K562 (cell line): ENCODE results near the gene HS2ST1. TPM values are rescaled to one million over a fixed set of nuclear protein-coding genes. Genes with fewer than 3 reads are reported as not detected.

ENCODE experiments used
- ASH1L ChIP-seq: fragments of 450-650 bp; IDR thresholded peaks from 2 replicates; pipeline ENCODE4 v1.6.1; 2018; ENCODE audit warnings: borderline replicate concordance, mild to moderate bottlenecking, low read depth; ENCODE audit not compliant: partially characterized antibody
- BRF1 ChIP-seq: IDR thresholded peaks from 3 replicates; pipeline ENCODE4 v1.6.1; 2011; ENCODE audit warnings: borderline replicate concordance, mild to moderate bottlenecking; ENCODE audit not compliant: insufficient read length; ENCODE audit errors: extremely low read depth
- CBX2 ChIP-seq: fragments of 200-600 bp; sonication (generic); IDR thresholded peaks from one replicate; pipeline ENCODE4 v1.6.1; 2012; ENCODE audit warnings: mild to moderate bottlenecking, low read length, inconsistent platforms; ENCODE audit not compliant: insufficient read depth, poor library complexity, severe bottlenecking
- CUX1 ChIP-seq: fragments of 200-800 bp; sonication (Bioruptor generic); IDR thresholded peaks from 2 replicates; pipeline ENCODE4 v1.6.1; 2016; ENCODE audit warnings: missing genetic modification characterization, missing compliant biosample characterization
- ELF4 ChIP-seq: fragments of 450-650 bp; formaldehyde crosslinking; IDR thresholded peaks from 2 replicates; pipeline ENCODE4 v1.4.0; 2022; ENCODE audit warnings: missing genetic modification characterization
- FOXJ2 ChIP-seq: fragments of 200-800 bp; sonication (Bioruptor generic); IDR thresholded peaks from 2 replicates; pipeline ENCODE4 v1.6.1; 2016; ENCODE audit warnings: missing genetic modification characterization, missing compliant biosample characterization
- GABPB1 ChIP-seq: sonication (generic); formaldehyde crosslinking; IDR thresholded peaks from 2 replicates; pipeline ENCODE4 v1.8.0; 2022; ENCODE audit warnings: mild to moderate bottlenecking, missing genetic modification reagents
- HNRNPUL1 ChIP-seq: fragments of 200-400 bp; formaldehyde crosslinking; IDR thresholded peaks from 2 replicates; pipeline ENCODE4 v1.6.1; 2017; ENCODE audit warnings: low read length
- IRF2 ChIP-seq: sonication (generic); formaldehyde crosslinking; IDR thresholded peaks from 2 replicates; pipeline ENCODE4 v1.8.1; 2022; ENCODE audit warnings: mild to moderate bottlenecking, missing genetic modification reagents
- KDM4B ChIP-seq, 2 experiments: fragments of 450-650 bp in 1 of 2; sonication (generic) in 1 of 2; IDR thresholded peaks; 2 replicates each; pipeline ENCODE4 v1.6.1; 2016 to 2017; ENCODE audit warnings: borderline replicate concordance in 2 of 2, antibody characterized with exemption in 1 of 2, low read depth in 1 of 2, mild to moderate bottlenecking in 1 of 2
- MXI1 ChIP-seq: IDR thresholded peaks from 2 replicates; pipeline ENCODE4 v1.6.1; 2011; ENCODE audit warnings: low read depth, mild to moderate bottlenecking, improper control_type of control experiment, low read length
- NFIC ChIP-seq: fragments of 450-650 bp; IDR thresholded peaks from 2 replicates; pipeline ENCODE4 v1.6.1; 2017; ENCODE audit warnings: mild to moderate bottlenecking, inconsistent platforms
- RAD51 ChIP-seq: fragments of 450-650 bp; IDR thresholded peaks from 2 replicates; pipeline ENCODE4 v1.7.1; 2016; ENCODE audit warnings: low read depth, mild to moderate bottlenecking, borderline replicate concordance
- TAL1 ChIP-seq: fragments of 450-650 bp; IDR thresholded peaks from 2 replicates; pipeline ENCODE4 v1.6.1; 2016; ENCODE audit warnings: mild to moderate bottlenecking
- TFAM ChIP-seq: fragments of 250-450 bp; sonication (Bioruptor Pico); conservative IDR thresholded peaks from 2 replicates; pipeline ENCODE4 v1.5.0; 2021; ENCODE audit warnings: mild to moderate bottlenecking, moderate library complexity
- TRIM25 ChIP-seq: fragments of 450-650 bp; IDR thresholded peaks from 2 replicates; pipeline ENCODE4 v1.7.0; 2016; ENCODE audit warnings: borderline replicate concordance
- USF2 ChIP-seq: sonication (generic); formaldehyde crosslinking; IDR thresholded peaks from 2 replicates; pipeline ENCODE4 v1.5.0; 2020; ENCODE audit warnings: missing genetic modification reagents
- ZBTB1 ChIP-seq: sonication (generic); formaldehyde crosslinking; IDR thresholded peaks from 2 replicates; pipeline ENCODE4 v1.8.1; 2023; ENCODE audit warnings: missing genetic modification reagents, low read depth, mild to moderate bottlenecking, borderline replicate concordance
- ZNF3 ChIP-seq: fragments of 250-450 bp; sonication (Bioruptor Pico); IDR thresholded peaks from 2 replicates; pipeline ENCODE4 v1.5.0; 2021; ENCODE audit warnings: mild to moderate bottlenecking, moderate library complexity
- ZNF449 ChIP-seq: fragments of 250-450 bp; sonication (Bioruptor Pico); IDR thresholded peaks from 2 replicates; pipeline ENCODE4 v1.8.0; 2022; ENCODE audit warnings: moderate library complexity, mild to moderate bottlenecking, inconsistent platforms
- ZNF507 ChIP-seq: conservative IDR thresholded peaks from 2 replicates; pipeline ENCODE4 v1.6.1; 2017; ENCODE audit warnings: missing genetic modification characterization, missing compliant biosample characterization
- polyA plus RNA-seq, 8 experiments: library from polyadenylated mRNA; depleted of rRNA in 4 of 8; stranded (reverse) in 5 of 8; unstranded in 3 of 8; fragments of >200 nt; fragmentation: Nextera tagmentation in 2 of 8; fragmentation: Illumina TruSeq in 1 of 8; extraction: Ambion mirVana in 2 of 8; extraction: Trizol in 1 of 8; gene quantifications; 2 replicates each; pipeline versions ENCODE4 v1.2.1 to v1.2.3, GENCODE V29; 2011 to 2014; ENCODE audit warnings: inconsistent platforms in 1 of 8, missing spikeins in 1 of 8
- total RNA-seq, 7 experiments: library from RNA; depleted of rRNA in 6 of 7; stranded (reverse); fragments of >200 nt in 6 of 7; fragmentation: Illumina TruSeq in 2 of 7; extraction: Trizol in 2 of 7; gene quantifications; 2 replicates each; pipeline versions ENCODE4 v1.2.1 to v1.2.3, GENCODE V29; 2011 to 2021; ENCODE audit warnings: low replicate concordance in 1 of 7

HS2ST1 gene
- total and polyA plus RNA-seq, 9 of the 15 experiments (the other 6 are each of a cell fraction or from before 2014, with no cell fraction given), result 7.7 to 43.3 (median 25.8) TPM

GRCh38 chr1:87130438-87130837 is 216.0 kb downstream of the HS2ST1 start (continued):
- no peak for TF ChIP-seq GABPB1 (CRISPR knock-in tag)
- no peak for TF ChIP-seq CUX1 (CRISPR knock-in tag)
- no peak for TF ChIP-seq CBX2
- TF ChIP-seq BRF1, result no peak
- TF ChIP-seq TRIM25, result no peak
- TF ChIP-seq NFIC, result no peak
- no peak for TF ChIP-seq USF2 (CRISPR knock-in tag)
- no peak for TF ChIP-seq KDM4B (IDR thresholded peaks at IDR 0.05; ENCODE audit: borderline replicate concordance in 2 of 2, low read depth in 1 of 2)
- no peak for TF ChIP-seq IRF2 (CRISPR knock-in tag)
- no peak for TF ChIP-seq RAD51
- TF ChIP-seq HNRNPUL1, result no peak
- no peak for TF ChIP-seq ZNF3 (CRISPR knock-in tag)
- TF ChIP-seq ELF4, result no peak
- TF ChIP-seq ZNF507 (tag), result no peak
- peak; percentile 23 for TF ChIP-seq TAL1
- TF ChIP-seq ZBTB1 (CRISPR knock-in tag), result no peak
- TF ChIP-seq ZNF449 (CRISPR knock-in tag), result no peak
- TF ChIP-seq ASH1L, result no peak
- TF ChIP-seq TFAM (CRISPR knock-in tag), result no peak
- TF ChIP-seq FOXJ2 (tag), result no peak
- no peak for TF ChIP-seq MXI1
